Right lobe of liver (tissue), 6 donors: Measurements from ENCODE around the gene SLC2A4. TPM values are rescaled to one million over a fixed set of nuclear protein-coding genes. Genes with fewer than 3 reads are reported as not detected.

ENCODE experiments used
- ATAC-seq, 4 donors: fragments of 200-7000 bp; cut with Tn5 transposase; one replicate each; pipeline ENCODE4 v1.9.1; 2020; ENCODE audit warnings: mild to moderate bottlenecking in 4 of 4, moderate library complexity in 4 of 4
- DNase-seq, 3 donors: peaks; one replicate each; pipeline ENCODE4 v3.0.0-alpha.2; 2020
- H3K27ac ChIP-seq, 3 donors: fragments of 200-600 bp; one replicate each; pipeline ENCODE4 v1.8.0; 2022
- H3K27me3 ChIP-seq, 2 donors: fragments of 200-600 bp; one replicate each; pipeline ENCODE4 v1.8.0; 2022
- H3K36me3 ChIP-seq, 4 donors: fragments of 200-600 bp; sonication (generic) in 1 of 4; one replicate each; pipeline versions ENCODE4 v1.5.1 to v1.8.0; 2017 to 2022; ENCODE audit warnings: control low read depth in 1 of 4
- H3K4me1 ChIP-seq, 4 donors: fragments of 200-600 bp; sonication (generic) in 1 of 4; one replicate each; pipeline versions ENCODE4 v1.5.1 to v1.8.0; 2017 to 2022; ENCODE audit warnings: control low read depth in 1 of 4
- H3K4me3 ChIP-seq, 3 donors: fragments of 200-600 bp; one replicate each; pipeline ENCODE4 v1.8.0; 2022
- H3K9me3 ChIP-seq, 4 donors: fragments of 200-600 bp; sonication (generic) in 1 of 4; one replicate each; pipeline versions ENCODE4 v1.5.1 to v1.8.0; 2017 to 2022; ENCODE audit warnings: control low read depth in 1 of 4
- CTCF ChIP-seq, 4 donors: fragments of 200-600 bp in 3 of 4; fragments of 450-650 bp in 1 of 4; IDR thresholded peaks; one replicate each; pipeline versions ENCODE4 v1.5.1 to v1.8.0; 2016 to 2022; ENCODE audit warnings: antibody characterized with exemption in 4 of 4, mild to moderate bottlenecking in 2 of 4
- POLR2A ChIP-seq: fragments of 450-650 bp; IDR thresholded peaks from one replicate; pipeline ENCODE4 v1.6.1; 2017; ENCODE audit warnings: antibody characterized with exemption, mild to moderate bottlenecking
- WGBS: methylation state at CpG from one replicate; pipeline ENCODE4 v1.1.6; 2018; ENCODE audit warnings: low coverage, low lambda C conversion rate; ENCODE audit not compliant: insufficient coverage; ENCODE audit errors: missing lambda C conversion rate; 5-methylcytosine and 5-hydroxymethylcytosine counted together
- intact Hi-C, 2 donors: fragments of 100-400 bp; cut with DNase I; formaldehyde crosslinking; loops; one replicate each; pipeline versions ENCODE4 v1.11.2 to v1.14.1; 2022
- total RNA-seq, 6 experiments: library from RNA; depleted of rRNA in 2 of 6; stranded (reverse); fragments of >200 nt in 2 of 6; fragmentation: NEBNext Ultra II Directional in 3 of 6; extraction: Animal tissue kit (Norgen Biotek cat#: 25700) in 3 of 6; gene quantifications; one replicate each; pipeline versions ENCODE4 v1.1.0 to v1.2.4, GENCODE V29; 2016 to 2023
- donor health status: DM: no; HTN: yes; CAD: no.
- donor health status: DM: no; HTN: no; CAD: no.
- donor health status: DM: no; HTN: no; CAD: no.
- donor health status: DM: no; HTN: yes; CAD: no.
- donor health status: DM: no; HTN: yes; CAD: no.

The SLC2A4 gene
- total RNA-seq, 6 experiments from 2014 or later, result 0.66 to 2.1 (median 1.4) TPM

- WGBS, result 67% methylated on average over 1 of the region's 3 CpGs
Measured at GRCh38 chr17:7324438-7324779, 42.9 kb downstream of the SLC2A4 start.

GRCh38 chr17:7325031-7325528 lies 43.6 kb downstream of the SLC2A4 start:
- Histone ChIP-seq H3K4me3 (no peak overlapping the region), H3K36me3 (peaks cover 0 to 42% (median 13%) of the 10 kb centered on the region in 4 donors), H3K27me3 (no peaks in the 10 kb centered on the region), H3K4me1 (peaks cover 0 to 7% (median 3%) of the 10 kb centered on the region in 4 donors), H3K9me3 (no peaks in the 10 kb centered on the region), H3K27ac (no peak overlapping the region)
- no peak for DNase-seq
- intact Hi-C loops, result no loop called here
- WGBS, result 94% methylated on average over 12 of the region's 19 CpGs
- ATAC-seq, result no peak
- TF ChIP-seq CTCF (IDR thresholded peaks at IDR 0.05) (no peak), POLR2A (no peak)

More at GRCh38 chr17:7324438-7324779, 42.9 kb downstream of the SLC2A4 start:
- Histone ChIP-seq H3K27ac (no peak overlapping the region), H3K36me3 (peaks cover 0 to 42% (median 13%) of the 10 kb centered on the region in 4 donors), H3K4me3 (no peak overlapping the region), H3K27me3 (no peaks in the 10 kb centered on the region), H3K4me1 (peaks cover 0 to 6% (median 3%) of the 10 kb centered on the region in 4 donors), H3K9me3 (no peaks in the 10 kb centered on the region)
- intact Hi-C loops, result no loop called here
- TF ChIP-seq POLR2A (no peak), CTCF (IDR thresholded peaks at IDR 0.05) (no peak)
- ATAC-seq, result no peak
- DNase-seq, result no peak

GRCh38 chr17:7326186-7326585 lies 44.7 kb downstream of the SLC2A4 start:
- intact Hi-C loops, result no loop called here
- WGBS, result 66% methylated on average over 3 of the region's 11 CpGs
- H3K4me1 ChIP-seq, result peaks cover 0 to 14% (median 3%) of the 10 kb centered on the region in 4 donors
- no peak for DNase-seq
- ATAC-seq, result no peak
- H3K9me3 ChIP-seq, result no peaks in the 10 kb centered on the region
- peaks cover 0 to 33% (median 9%) of the 10 kb centered on the region in 4 donors for H3K36me3 ChIP-seq
- no peaks in the 10 kb centered on the region for H3K27me3 ChIP-seq
- no peak overlapping the region for H3K27ac ChIP-seq
- H3K4me3 ChIP-seq, result no peak overlapping the region
- TF ChIP-seq CTCF (IDR thresholded peaks at IDR 0.05) (no peak), POLR2A (no peak)

GRCh38 chr17:7327056-7327455 lies 45.5 kb downstream of the SLC2A4 start:
- intact Hi-C loops, result no loop called here
- TF ChIP-seq CTCF (IDR thresholded peaks at IDR 0.05), result no peak
- no peak for TF ChIP-seq POLR2A
- no peak for DNase-seq
- peaks cover 0 to 26% (median 9%) of the 10 kb centered on the region in 4 donors for H3K36me3 ChIP-seq
- H3K4me3 ChIP-seq, result no peak overlapping the region
- 93% methylated on average over 6 of the region's 7 CpGs for WGBS
- H3K27ac ChIP-seq, result no peak overlapping the region
- H3K9me3 ChIP-seq, result no peaks in the 10 kb centered on the region
- H3K27me3 ChIP-seq, result no peaks in the 10 kb centered on the region
- H3K4me1 ChIP-seq, result peaks cover 0 to 14% (median 3%) of the 10 kb centered on the region in 4 donors
- no peak for ATAC-seq
